Stomach (tissue), 9 donors: ENCODE results near the gene SEL1L2. TPM values are rescaled to one million over a fixed set of nuclear protein-coding genes. Genes with fewer than 3 reads are reported as not detected.

Source experiments
- DNase-seq, 2 donors: peaks; one replicate each; pipeline versions ENCODE4 v3.0.0 to v3.0.0-alpha.2; 2013 to 2019
- H3K27ac ChIP-seq, 5 donors: fragments of 200-600 bp in 4 of 5; sonication (generic) in 4 of 5; one replicate each; pipeline ENCODE4 v1.5.1; 2013 to 2019; ENCODE audit warnings: mild to moderate bottlenecking in 1 of 5, moderate library complexity in 1 of 5
- H3K27me3 ChIP-seq, 3 donors: fragments of 200-600 bp; sonication (generic); one replicate each; pipeline ENCODE4 v1.5.1; 2017 to 2019; ENCODE audit warnings: mixed run types in 1 of 3
- H3K36me3 ChIP-seq, 4 donors: fragments of 200-600 bp; sonication (generic); 1 replicate in 3 of 4; 2 replicates in 1 of 4; pipeline ENCODE4 v1.5.1; 2016 to 2019
- H3K4me1 ChIP-seq, 4 donors: fragments of 200-600 bp; sonication (generic); one replicate each; pipeline ENCODE4 v1.5.1; 2016 to 2019
- H3K4me3 ChIP-seq, 4 donors: fragments of 200-600 bp; sonication (generic) in 3 of 4; one replicate each; pipeline ENCODE4 v1.5.1; 2016 to 2019; ENCODE audit warnings: mild to moderate bottlenecking in 1 of 4
- H3K9me3 ChIP-seq, 4 donors: fragments of 200-600 bp; sonication (generic); one replicate each; pipeline ENCODE4 v1.5.1; 2016 to 2019
- CTCF ChIP-seq, 7 experiments: fragments of 450-650 bp in 4 of 7; fragments of 200-600 bp in 3 of 7; sonication (generic) in 3 of 7; IDR thresholded peaks; one replicate each; pipeline ENCODE4 v1.5.1; 2016 to 2019; ENCODE audit warnings: antibody characterized with exemption in 7 of 7, control low read depth in 2 of 7, mild to moderate bottlenecking in 1 of 7
- EP300 ChIP-seq: sonication (generic); formaldehyde crosslinking; IDR thresholded peaks from one replicate; pipeline ENCODE4 v1.6.1; 2017; ENCODE audit warnings: antibody characterized with exemption
- POLR2A ChIP-seq, 4 donors: fragments of 450-650 bp; IDR thresholded peaks; one replicate each; pipeline ENCODE4 v1.6.1; 2016; ENCODE audit warnings: antibody characterized with exemption in 4 of 4, control low read depth in 2 of 4, mild to moderate bottlenecking in 1 of 4, moderate library complexity in 1 of 4
- POLR2AphosphoS5 ChIP-seq, 3 donors: sonication (generic); formaldehyde crosslinking; IDR thresholded peaks; one replicate each; pipeline ENCODE4 v1.6.1; 2016; ENCODE audit warnings: antibody characterized with exemption in 3 of 3
- WGBS, 5 donors: extraction: QIAGEN DNeasy Blood & Tissue Kit in 3 of 5; methylation state at CpG; one replicate each; pipeline versions ENCODE4 v1.1.5 to v1.1.7; 2013 to 2018; 5-methylcytosine and 5-hydroxymethylcytosine counted together
- intact Hi-C: fragments of 100-400 bp; cut with DNase I; formaldehyde crosslinking; loops from one replicate; pipeline ENCODE4 v1.15.1; 2023; ENCODE audit warnings: low total_unique reads
- polyA plus RNA-seq, 3 donors: library from polyadenylated mRNA; stranded (reverse); fragments of 200-250 nt; gene quantifications; one replicate each; pipeline ENCODE4 v1.2.3, GENCODE V29; 2013
- total RNA-seq, 5 donors: library from RNA; depleted of rRNA; stranded (reverse); fragments of >200 nt; gene quantifications; one replicate each; pipeline versions ENCODE4 v1.1.0 to v1.2.3, GENCODE V29; 2014 to 2016
- donor health status: healthy with polysubstance abuse.
- donor health status: Bipolar disorder and iron deficiency.
- donor health status: healthy.

Gene SEL1L2
- total and polyA plus RNA-seq, 8 donors: 2.2 TPM; not detected in 7

- H3K36me3 ChIP-seq: no peaks in the 10 kb centered on the region
- intact Hi-C loops: no loop called here
Observed at GRCh38 chr20:13984211-13984610, 6.2 kb downstream of the SEL1L2 start.

GRCh38 chr20:13960525-13960924 lies 29.9 kb downstream of the SEL1L2 start:
- 64 to 76% (median 69%) methylated on average over 3 of the region's 3 CpGs for WGBS, 5 donors

More at GRCh38 chr20:13984211-13984610, 6.2 kb downstream of the SEL1L2 start:
- no peak for TF ChIP-seq POLR2A (IDR thresholded peaks at IDR 0.05)
- H3K4me3 ChIP-seq: no peak overlapping the region
- no peak for DNase-seq
- no peaks in the 10 kb centered on the region for H3K27me3 ChIP-seq
- H3K9me3 ChIP-seq: no peaks in the 10 kb centered on the region
- no peaks in the 10 kb centered on the region for H3K4me1 ChIP-seq
- H3K27ac ChIP-seq: no peak overlapping the region
- WGBS, 5 donors: 66 to 75% (median 67%) methylated on average over 4 of the region's 4 CpGs

GRCh38 chr20:13960119-13960518 lies 30.3 kb downstream of the SEL1L2 start:
- Histone ChIP-seq H3K4me3 (no peak overlapping the region), H3K4me1 (no peaks in the 10 kb centered on the region), H3K27ac (no peak overlapping the region), H3K36me3 (no peaks in the 10 kb centered on the region), H3K9me3 (no peaks in the 10 kb centered on the region), H3K27me3 (no peaks in the 10 kb centered on the region)
- 59 to 76% (median 68%) methylated on average over 2 of the region's 2 CpGs for WGBS, 5 donors
- intact Hi-C loops: no loop called here
- TF ChIP-seq POLR2A (IDR thresholded peaks at IDR 0.05): no peak
- TF ChIP-seq POLR2AphosphoS5 (IDR thresholded peaks at IDR 0.05): no peak
- TF ChIP-seq CTCF (IDR thresholded peaks at IDR 0.05): no peak
- no peak for TF ChIP-seq EP300
- no peak for DNase-seq

More at GRCh38 chr20:13960525-13960924, 29.9 kb downstream of the SEL1L2 start:
- Histone ChIP-seq H3K9me3 (no peaks in the 10 kb centered on the region), H3K4me1 (no peaks in the 10 kb centered on the region), H3K4me3 (no peak overlapping the region), H3K27me3 (no peaks in the 10 kb centered on the region), H3K36me3 (no peaks in the 10 kb centered on the region), H3K27ac (no peak overlapping the region)
- TF ChIP-seq POLR2AphosphoS5 (IDR thresholded peaks at IDR 0.05) (no peak), EP300 (no peak), POLR2A (IDR thresholded peaks at IDR 0.05) (no peak), CTCF (IDR thresholded peaks at IDR 0.05) (no peak)
- DNase-seq: no peak
- intact Hi-C loops: no loop called here

- H3K36me3 ChIP-seq: no peaks in the 10 kb centered on the region
- no peak overlapping the region for H3K27ac ChIP-seq
- TF ChIP-seq POLR2AphosphoS5 (IDR thresholded peaks at IDR 0.05) (no peak), POLR2A (IDR thresholded peaks at IDR 0.05) (no peak), CTCF (IDR thresholded peaks at IDR 0.05) (no peak), EP300 (no peak)
- no peak overlapping the region for H3K4me3 ChIP-seq
- no peak for DNase-seq
- H3K4me1 ChIP-seq: no peaks in the 10 kb centered on the region
- H3K9me3 ChIP-seq: no peaks in the 10 kb centered on the region
- intact Hi-C loops: no loop called here
- H3K27me3 ChIP-seq: no peaks in the 10 kb centered on the region
- 65 to 68% (median 67%) methylated on average over 6 of the region's 6 CpGs for WGBS, 5 donors
Observed at GRCh38 chr20:13953227-13953626, 37.2 kb downstream of the SEL1L2 start.

GRCh38 chr20:13947719-13948118 lies 42.7 kb downstream of the SEL1L2 start:
- H3K36me3 ChIP-seq: no peaks in the 10 kb centered on the region
- WGBS, 5 donors: 77 to 89% (median 87%) methylated on average over 3 of the region's 3 CpGs
- intact Hi-C loops: no loop called here
- H3K27ac ChIP-seq: no peak overlapping the region
- H3K4me1 ChIP-seq: no peaks in the 10 kb centered on the region
- TF ChIP-seq CTCF (IDR thresholded peaks at IDR 0.05) (no peak), POLR2A (IDR thresholded peaks at IDR 0.05) (no peak), EP300 (no peak), POLR2AphosphoS5 (IDR thresholded peaks at IDR 0.05) (no peak)
- no peaks in the 10 kb centered on the region for H3K27me3 ChIP-seq
- no peaks in the 10 kb centered on the region for H3K9me3 ChIP-seq
- H3K4me3 ChIP-seq: no peak overlapping the region
- no peak for DNase-seq
